ENCODE data around the gene CELF2. TPM values are rescaled to one million over a fixed set of nuclear protein-coding genes. Genes with fewer than 3 reads are reported as not detected.

Gene CELF2
- polyA plus RNA-seq, 3 donors, result 11.4 to 11.9 (median 11.8) TPM

GRCh38 chr10:11018855-11019631, 1.4 kb downstream of the CELF2 start:
- DNase-seq (ENCODE audit: extremely low read depth in 1 of 11, low read depth in 9 of 11, low spot score in 4 of 11), result no peak

GRCh38 chr10:11019724-11020547, 2.3 kb downstream of the CELF2 start:
- DNase-seq (ENCODE audit: extremely low read depth in 1 of 11, low read depth in 9 of 11, low spot score in 4 of 11), result no peak

- DNase-seq (ENCODE audit: extremely low read depth in 1 of 11, low read depth in 9 of 11, low spot score in 4 of 11), result no peak
These were observed 2.9 kb downstream of the CELF2 start for GRCh38 chr10:11020548-11020942.

GRCh38 chr10:11022213-11022612, 4.5 kb downstream of the CELF2 start:
- no peak for DNase-seq (ENCODE audit: extremely low read depth in 1 of 11, low read depth in 9 of 11, low spot score in 4 of 11)

- DNase-seq (ENCODE audit: extremely low read depth in 1 of 11, low read depth in 9 of 11, low spot score in 4 of 11), result no peak
These were observed 5.6 kb downstream of the CELF2 start for GRCh38 chr10:11023009-11023953.

- DNase-seq (ENCODE audit: extremely low read depth in 1 of 11, low read depth in 9 of 11, low spot score in 4 of 11), result no peak
These were observed 6.9 kb downstream of the CELF2 start for GRCh38 chr10:11024596-11024995.

- DNase-seq (ENCODE audit: extremely low read depth in 1 of 11, low read depth in 9 of 11, low spot score in 4 of 11), result no peak
These were observed 8.3 kb downstream of the CELF2 start for GRCh38 chr10:11025978-11026377.

- no peak for DNase-seq (ENCODE audit: extremely low read depth in 1 of 11, low read depth in 9 of 11, low spot score in 4 of 11)
These were observed 9.1 kb downstream of the CELF2 start for GRCh38 chr10:11026773-11027172.

- no peak for DNase-seq (ENCODE audit: extremely low read depth in 1 of 11, low read depth in 9 of 11, low spot score in 4 of 11)
These were observed 17.1 kb downstream of the CELF2 start for GRCh38 chr10:11034762-11035161.

GRCh38 chr10:11035301-11035991, 17.8 kb downstream of the CELF2 start:
- no peak for DNase-seq (ENCODE audit: extremely low read depth in 1 of 11, low read depth in 9 of 11, low spot score in 4 of 11)

GRCh38 chr10:11036424-11037011, 18.8 kb downstream of the CELF2 start:
- DNase-seq (ENCODE audit: extremely low read depth in 1 of 11, low read depth in 9 of 11, low spot score in 4 of 11), result no peak

- DNase-seq (ENCODE audit: extremely low read depth in 1 of 11, low read depth in 9 of 11, low spot score in 4 of 11), result no peak
These were observed 20.3 kb downstream of the CELF2 start for GRCh38 chr10:11037991-11038390.

- no peak for DNase-seq (ENCODE audit: extremely low read depth in 1 of 11, low read depth in 9 of 11, low spot score in 4 of 11)
These were observed 24.7 kb downstream of the CELF2 start for GRCh38 chr10:11042357-11042756.

- DNase-seq (ENCODE audit: extremely low read depth in 1 of 11, low read depth in 9 of 11, low spot score in 4 of 11), result no peak
These were observed 25.4 kb downstream of the CELF2 start for GRCh38 chr10:11043039-11043438.

- DNase-seq (ENCODE audit: extremely low read depth in 1 of 11, low read depth in 9 of 11, low spot score in 4 of 11), result no peak
These were observed 25.9 kb downstream of the CELF2 start for GRCh38 chr10:11043446-11044127.

GRCh38 chr10:11045487-11045886, 27.8 kb downstream of the CELF2 start:
- DNase-seq (ENCODE audit: extremely low read depth in 1 of 11, low read depth in 9 of 11, low spot score in 4 of 11), result no peak

GRCh38 chr10:11045995-11046775, 28.5 kb downstream of the CELF2 start:
- no peak for DNase-seq (ENCODE audit: extremely low read depth in 1 of 11, low read depth in 9 of 11, low spot score in 4 of 11)
